ENCODE results near the gene SERPINA4.

SERPINA4 gene

GRCh38 chr14:94600148-94600545 is 38.9 kb downstream of the SERPINA4 start:
- TF ChIP-seq SIN3A (IDR thresholded peaks at IDR 0.05; ENCODE audit: borderline replicate concordance, insufficient read depth, low read length) (no peak), POLR2AphosphoS5 (IDR thresholded peaks at IDR 0.05; ENCODE audit: low read depth, low read length) (no peak), REST (IDR thresholded peaks at IDR 0.05; ENCODE audit: insufficient read depth in 1 of 2, low read depth in 2 of 2, low read length in 2 of 2) (no peak)

- TF ChIP-seq POLR2AphosphoS5 (IDR thresholded peaks at IDR 0.05; ENCODE audit: low read depth, low read length) (no peak), SIN3A (IDR thresholded peaks at IDR 0.05; ENCODE audit: borderline replicate concordance, insufficient read depth, low read length) (no peak), TAF1 (IDR thresholded peaks at IDR 0.05; ENCODE audit: borderline replicate concordance, insufficient read depth, low read length) (no peak), FOXP2 (optimal IDR thresholded peaks at IDR 0.05; ENCODE audit: borderline replicate concordance, extremely low read depth, extremely low read length, insufficient read depth) (no peak), REST (IDR thresholded peaks at IDR 0.05; ENCODE audit: insufficient read depth in 1 of 2, low read depth in 2 of 2, low read length in 2 of 2) (no peak)
Measured at GRCh38 chr14:94601884-94602391, 40.7 kb downstream of the SERPINA4 start.

- no peak for TF ChIP-seq FOXP2 (optimal IDR thresholded peaks at IDR 0.05; ENCODE audit: borderline replicate concordance, extremely low read depth, extremely low read length, insufficient read depth)
- TF ChIP-seq REST (IDR thresholded peaks at IDR 0.05; ENCODE audit: insufficient read depth in 1 of 2, low read depth in 2 of 2, low read length in 2 of 2): no peak
- TF ChIP-seq TAF1 (IDR thresholded peaks at IDR 0.05; ENCODE audit: borderline replicate concordance, insufficient read depth, low read length): no peak
- no peak for TF ChIP-seq SIN3A (IDR thresholded peaks at IDR 0.05; ENCODE audit: borderline replicate concordance, insufficient read depth, low read length)
- TF ChIP-seq POLR2AphosphoS5 (IDR thresholded peaks at IDR 0.05; ENCODE audit: low read depth, low read length): no peak
Measured at GRCh38 chr14:94602722-94603121, 41.5 kb downstream of the SERPINA4 start.

GRCh38 chr14:94605361-94605760 is 44.1 kb downstream of the SERPINA4 start:
- no peak for TF ChIP-seq POLR2AphosphoS5 (IDR thresholded peaks at IDR 0.05; ENCODE audit: low read depth, low read length)
- no peak for TF ChIP-seq SIN3A (IDR thresholded peaks at IDR 0.05; ENCODE audit: borderline replicate concordance, insufficient read depth, low read length)
- TF ChIP-seq FOXP2 (optimal IDR thresholded peaks at IDR 0.05; ENCODE audit: borderline replicate concordance, extremely low read depth, extremely low read length, insufficient read depth): no peak
- TF ChIP-seq REST (IDR thresholded peaks at IDR 0.05; ENCODE audit: insufficient read depth in 1 of 2, low read depth in 2 of 2, low read length in 2 of 2): no peak
- no peak for TF ChIP-seq TAF1 (IDR thresholded peaks at IDR 0.05; ENCODE audit: borderline replicate concordance, insufficient read depth, low read length)

- no peak for TF ChIP-seq REST (IDR thresholded peaks at IDR 0.05; ENCODE audit: insufficient read depth in 1 of 2, low read depth in 2 of 2, low read length in 2 of 2)
- TF ChIP-seq POLR2AphosphoS5 (IDR thresholded peaks at IDR 0.05; ENCODE audit: low read depth, low read length): no peak
- no peak for TF ChIP-seq TAF1 (IDR thresholded peaks at IDR 0.05; ENCODE audit: borderline replicate concordance, insufficient read depth, low read length)
- no peak for TF ChIP-seq FOXP2 (optimal IDR thresholded peaks at IDR 0.05; ENCODE audit: borderline replicate concordance, extremely low read depth, extremely low read length, insufficient read depth)
- TF ChIP-seq SIN3A (IDR thresholded peaks at IDR 0.05; ENCODE audit: borderline replicate concordance, insufficient read depth, low read length): no peak
Measured at GRCh38 chr14:94611179-94611578, 49.9 kb downstream of the SERPINA4 start.

Measured in PFSK-1 (cell line).